ENCODE measurements around the gene ZFPM1. TPM values are rescaled to one million over a fixed set of nuclear protein-coding genes. Genes with fewer than 3 reads are reported as not detected.

ZFPM1 gene
- total RNA-seq, 1 experiment from 2014 or later, result 5.0 TPM

DNA sequence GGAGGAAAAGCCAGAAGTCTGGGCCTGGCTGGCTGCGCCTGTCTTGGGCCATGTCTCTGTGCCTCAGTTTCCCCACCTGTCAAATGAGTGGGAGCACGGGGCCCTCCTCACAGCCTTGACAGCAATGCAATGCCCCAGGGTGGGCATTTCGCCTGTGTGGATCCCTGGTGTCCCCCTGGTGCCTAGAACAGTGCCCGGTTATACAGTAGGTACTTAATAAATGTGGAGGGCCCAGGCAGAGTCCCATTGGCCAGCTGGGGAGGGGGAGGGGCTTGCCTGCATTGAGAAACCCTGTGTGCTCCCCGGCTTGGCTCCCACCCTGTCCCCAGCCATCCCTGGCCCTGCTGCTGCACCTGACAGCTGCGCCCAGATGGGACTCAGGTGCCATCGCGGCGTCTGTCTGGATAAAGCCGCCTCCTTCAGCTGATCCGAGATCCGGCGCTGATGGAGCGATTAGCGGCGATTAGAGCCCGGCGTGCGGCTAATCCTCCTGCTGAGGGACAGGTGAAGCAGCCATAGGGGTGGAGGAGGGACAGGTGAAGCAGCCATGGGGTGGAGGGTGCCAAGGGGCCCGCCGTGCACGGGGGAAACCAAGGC is 12.4 kb downstream of the ZFPM1 start:
- POLR2A ChIA-PET, result interaction anchor here (0.6 kb wide), 1 partner anchor 12 kb away, joined by 3 read pairs; no protein-coding TSS in a partner anchor
- no peaks in the 10 kb centered on the region for H3K36me3 Mint-ChIP-seq (ENCODE audit: insufficient read depth, unreplicated experiment)
- TF ChIP-seq, protein P1, sequence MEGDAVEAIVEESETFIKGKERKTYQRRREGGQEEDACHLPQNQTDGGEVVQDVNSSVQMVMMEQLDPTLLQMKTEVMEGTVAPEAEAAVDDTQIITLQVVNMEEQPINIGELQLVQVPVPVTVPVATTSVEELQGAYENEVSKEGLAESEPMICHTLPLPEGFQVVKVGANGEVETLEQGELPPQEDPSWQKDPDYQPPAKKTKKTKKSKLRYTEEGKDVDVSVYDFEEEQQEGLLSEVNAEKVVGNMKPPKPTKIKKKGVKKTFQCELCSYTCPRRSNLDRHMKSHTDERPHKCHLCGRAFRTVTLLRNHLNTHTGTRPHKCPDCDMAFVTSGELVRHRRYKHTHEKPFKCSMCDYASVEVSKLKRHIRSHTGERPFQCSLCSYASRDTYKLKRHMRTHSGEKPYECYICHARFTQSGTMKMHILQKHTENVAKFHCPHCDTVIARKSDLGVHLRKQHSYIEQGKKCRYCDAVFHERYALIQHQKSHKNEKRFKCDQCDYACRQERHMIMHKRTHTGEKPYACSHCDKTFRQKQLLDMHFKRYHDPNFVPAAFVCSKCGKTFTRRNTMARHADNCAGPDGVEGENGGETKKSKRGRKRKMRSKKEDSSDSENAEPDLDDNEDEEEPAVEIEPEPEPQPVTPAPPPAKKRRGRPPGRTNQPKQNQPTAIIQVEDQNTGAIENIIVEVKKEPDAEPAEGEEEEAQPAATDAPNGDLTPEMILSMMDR (IDR thresholded peaks at IDR 0.05; ENCODE audit: unreplicated experiment), result no peak
- H3K9me3 Mint-ChIP-seq (ENCODE audit: unreplicated experiment), result no peaks in the 10 kb centered on the region
- intact Hi-C loops (cut with micrococcal nuclease), result no loop called here
- H3K4me1 Mint-ChIP-seq (ENCODE audit: insufficient read depth, unreplicated experiment), result no peaks in the 10 kb centered on the region
- DNase-seq (ENCODE audit: unreplicated experiment), result no peak
- CTCF ChIA-PET, result no interaction called here
- no peaks in the 10 kb centered on the region for H3K27me3 Mint-ChIP-seq (ENCODE audit: insufficient read depth, unreplicated experiment)
- H3K4me3 Mint-ChIP-seq (ENCODE audit: unreplicated experiment), result no peak overlapping the region
- no TSS peak for BruUV-seq (replicated peaks)
- no peak overlapping the region for H3K27ac Mint-ChIP-seq (ENCODE audit: low read depth, unreplicated experiment)

- TF ChIP-seq, protein P1 (IDR thresholded peaks at IDR 0.05; ENCODE audit: unreplicated experiment), result no peak
- Mint-ChIP-seq H3K36me3 (ENCODE audit: insufficient read depth, unreplicated experiment) (no peaks in the 10 kb centered on the region), H3K9me3 (ENCODE audit: unreplicated experiment) (no peaks in the 10 kb centered on the region), H3K27ac (ENCODE audit: low read depth, unreplicated experiment) (no peak overlapping the region), H3K4me3 (ENCODE audit: unreplicated experiment) (no peak overlapping the region), H3K4me1 (ENCODE audit: insufficient read depth, unreplicated experiment) (no peaks in the 10 kb centered on the region), H3K27me3 (ENCODE audit: insufficient read depth, unreplicated experiment) (no peaks in the 10 kb centered on the region)
- intact Hi-C loops (cut with micrococcal nuclease), result no loop called here
- BruUV-seq (replicated peaks), result no TSS peak
- CTCF ChIA-PET, result interaction anchor here (0.6 to 1.1 kb wide), 2 partner anchors 27 to 317 kb away, joined by 3 to 4 read pairs; no protein-coding TSS in a partner anchor
- POLR2A ChIA-PET, result no interaction called here
- no peak for DNase-seq (ENCODE audit: unreplicated experiment)
Measured at GRCh38 chr16:88466175-88466862, 13.2 kb downstream of the ZFPM1 start.

DNA sequence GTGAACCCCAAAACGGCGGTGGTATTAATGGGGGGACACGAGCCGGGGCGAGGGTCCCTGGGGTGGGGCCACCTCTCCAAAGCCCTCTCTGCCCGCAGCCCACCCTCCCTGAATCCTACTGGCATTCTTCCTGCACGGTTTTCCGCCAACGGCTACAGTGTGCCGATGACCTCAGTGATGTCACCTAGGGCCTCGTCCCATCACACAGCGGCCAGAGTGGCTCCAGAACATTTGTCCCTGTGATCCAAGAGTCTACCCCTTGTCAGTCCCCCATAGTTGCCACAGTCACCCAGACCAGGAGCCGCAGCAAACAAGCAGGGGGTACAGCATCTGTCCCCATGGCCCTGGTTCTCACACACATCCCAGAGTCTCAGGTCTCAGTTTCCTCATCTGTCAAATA is 13.9 kb downstream of the ZFPM1 start:
- Mint-ChIP-seq H3K4me3 (ENCODE audit: unreplicated experiment) (no peak overlapping the region), H3K27me3 (ENCODE audit: insufficient read depth, unreplicated experiment) (no peaks in the 10 kb centered on the region), H3K9me3 (ENCODE audit: unreplicated experiment) (no peaks in the 10 kb centered on the region), H3K4me1 (ENCODE audit: insufficient read depth, unreplicated experiment) (no peaks in the 10 kb centered on the region), H3K27ac (ENCODE audit: low read depth, unreplicated experiment) (no peak overlapping the region), H3K36me3 (ENCODE audit: insufficient read depth, unreplicated experiment) (no peaks in the 10 kb centered on the region)
- intact Hi-C loops (cut with micrococcal nuclease), result no loop called here
- BruUV-seq (replicated peaks), result no TSS peak
- ChIA-PET CTCF (interaction anchor here (1.1 kb wide), 1 partner anchor 26 kb away, joined by 3 read pairs; no protein-coding TSS in a partner anchor), POLR2A (no interaction called here)
- no peak for DNase-seq (ENCODE audit: unreplicated experiment)
- TF ChIP-seq, protein P1 (IDR thresholded peaks at IDR 0.05; ENCODE audit: unreplicated experiment), result no peak

- Mint-ChIP-seq H3K4me3 (ENCODE audit: unreplicated experiment) (no peak overlapping the region), H3K27ac (ENCODE audit: low read depth, unreplicated experiment) (no peak overlapping the region), H3K9me3 (ENCODE audit: unreplicated experiment) (no peaks in the 10 kb centered on the region), H3K4me1 (ENCODE audit: insufficient read depth, unreplicated experiment) (no peaks in the 10 kb centered on the region), H3K27me3 (ENCODE audit: insufficient read depth, unreplicated experiment) (no peaks in the 10 kb centered on the region), H3K36me3 (ENCODE audit: insufficient read depth, unreplicated experiment) (no peaks in the 10 kb centered on the region)
- BruUV-seq (replicated peaks), result no TSS peak
- intact Hi-C loops (cut with micrococcal nuclease), result no loop called here
- ChIA-PET CTCF (interaction anchor here (1.1 kb wide), 1 partner anchor 26 kb away, joined by 3 read pairs; no protein-coding TSS in a partner anchor), POLR2A (no interaction called here)
- DNase-seq (ENCODE audit: unreplicated experiment), result no peak
- TF ChIP-seq, protein P1 (IDR thresholded peaks at IDR 0.05; ENCODE audit: unreplicated experiment), result no peak
Measured at GRCh38 chr16:88467541-88467944, 14.5 kb downstream of the ZFPM1 start.
